Activated naive CD4-positive, alpha-beta T cell treated with anti-CD3 and anti-CD28 coated beads for 36 hours (primary cell): Measurements from ENCODE around the gene CKAP2L. TPM values are rescaled to one million over a fixed set of nuclear protein-coding genes. Genes with fewer than 3 reads are reported as not detected.
A peak's percentile ranks its signal among the peaks of the same experiment; 100 is the strongest.

Source experiments
- CTCF ChIA-PET: fragments of 350-600 bp; sonication (Branson Sonifier 250); formaldehyde crosslinking; loops from one replicate; lab custom pipeline; 2021; ENCODE audit warnings: antibody characterized with exemption; lab: Charles Lee
- DNase-seq: peaks from one replicate; pipeline ENCODE4 v3.0.0-alpha.2; 2020
- H3K27ac Mint-ChIP-seq: one replicate; pipeline ENCODE4 v1.8.0; 2021; ENCODE audit warnings: mild to moderate bottlenecking, mixed read lengths
- H3K27me3 Mint-ChIP-seq: one replicate; pipeline ENCODE4 v1.8.0; 2021; ENCODE audit warnings: low read depth, mixed read lengths
- H3K36me3 Mint-ChIP-seq: one replicate; pipeline ENCODE4 v1.8.0; 2021; ENCODE audit warnings: low read depth, mixed read lengths
- H3K4me1 Mint-ChIP-seq: one replicate; pipeline ENCODE4 v1.8.0; 2021; ENCODE audit warnings: low read depth, mixed read lengths
- H3K4me3 Mint-ChIP-seq: one replicate; pipeline ENCODE4 v1.8.0; 2021; ENCODE audit warnings: mild to moderate bottlenecking, moderate library complexity, mixed read lengths
- H3K9me3 Mint-ChIP-seq: one replicate; pipeline ENCODE4 v1.8.0; 2021; ENCODE audit warnings: mixed read lengths
- intact Hi-C: fragments of 100-400 bp; cut with micrococcal nuclease; formaldehyde crosslinking; loops from one replicate; pipeline ENCODE4 v1.15.1; 2023
- total RNA-seq, 2 experiments: library from RNA; stranded (reverse); gene quantifications; one replicate each; pipeline ENCODE4 v1.2.3, GENCODE V29; 2021

The CKAP2L gene
- total RNA-seq, 2 experiments from 2014 or later = 49.2 to 50.8 TPM

GRCh38 chr2:112800881-112801583, 36.6 kb upstream of the CKAP2L start:
- Mint-ChIP-seq H3K27ac (no peak overlapping the region), H3K36me3 (no peaks in the 10 kb centered on the region), H3K4me1 (peaks cover 14% of the 10 kb centered on the region), H3K9me3 (no peaks in the 10 kb centered on the region), H3K27me3 (no peaks in the 10 kb centered on the region), H3K4me3 (no peak overlapping the region)
- CTCF ChIA-PET = interaction anchor here (0.6 to 1.0 kb wide), 2 partner anchors 84 to 282 kb away, joined by 3 to 4 read pairs; no protein-coding TSS in a partner anchor
- DNase-seq = no peak
- intact Hi-C loops = no loop called here

- H3K9me3 Mint-ChIP-seq = no peaks in the 10 kb centered on the region
- no peaks in the 10 kb centered on the region for H3K36me3 Mint-ChIP-seq
- DNase-seq = no peak
- intact Hi-C loops = no loop called here
- no peak overlapping the region for H3K4me3 Mint-ChIP-seq
- no peak overlapping the region for H3K27ac Mint-ChIP-seq
- CTCF ChIA-PET = no interaction called here
- peaks cover 2% of the 10 kb centered on the region for H3K27me3 Mint-ChIP-seq
- H3K4me1 Mint-ChIP-seq = peaks cover 9% of the 10 kb centered on the region
Observed at GRCh38 chr2:112798979-112799975, 34.9 kb upstream of the CKAP2L start.

GRCh38 chr2:112796486-112796885, 32.1 kb upstream of the CKAP2L start:
- CTCF ChIA-PET = no interaction called here
- Mint-ChIP-seq H3K4me1 (peaks cover 14% of the 10 kb centered on the region), H3K4me3 (no peak overlapping the region), H3K36me3 (no peaks in the 10 kb centered on the region), H3K27me3 (peaks cover 2% of the 10 kb centered on the region), H3K9me3 (no peaks in the 10 kb centered on the region), H3K27ac (no peak overlapping the region)
- intact Hi-C loops = no loop called here
- DNase-seq = no peak

GRCh38 chr2:112795774-112796173, 31.4 kb upstream of the CKAP2L start:
- Mint-ChIP-seq H3K27me3 (peaks cover 2% of the 10 kb centered on the region), H3K4me3 (no peak overlapping the region), H3K36me3 (no peaks in the 10 kb centered on the region), H3K4me1 (peaks cover 14% of the 10 kb centered on the region), H3K27ac (no peak overlapping the region), H3K9me3 (no peaks in the 10 kb centered on the region)
- peak; percentile 17 for DNase-seq
- intact Hi-C loops = no loop called here
- CTCF ChIA-PET = interaction anchor here (0.5 to 0.6 kb wide), 2 partner anchors 56 to 147 kb away, joined by 3 read pairs; no protein-coding TSS in a partner anchor

GRCh38 chr2:112794841-112795240, 30.4 kb upstream of the CKAP2L start:
- DNase-seq = no peak
- CTCF ChIA-PET = no interaction called here
- Mint-ChIP-seq H3K4me3 (no peak overlapping the region), H3K9me3 (no peaks in the 10 kb centered on the region), H3K36me3 (no peaks in the 10 kb centered on the region), H3K27me3 (peaks cover 2% of the 10 kb centered on the region), H3K27ac (no peak overlapping the region), H3K4me1 (peaks cover 14% of the 10 kb centered on the region)
- intact Hi-C loops = no loop called here

GRCh38 chr2:112794131-112794733, 29.8 kb upstream of the CKAP2L start:
- Mint-ChIP-seq H3K4me3 (no peak overlapping the region), H3K4me1 (peaks cover 11% of the 10 kb centered on the region), H3K27me3 (peaks cover 2% of the 10 kb centered on the region), H3K27ac (peak overlapping the region; percentile 4), H3K9me3 (no peaks in the 10 kb centered on the region), H3K36me3 (no peaks in the 10 kb centered on the region)
- intact Hi-C loops = no loop called here
- peak; percentile 55 for DNase-seq
- CTCF ChIA-PET = interaction anchor here (0.7 to 1.4 kb wide), 2 partner anchors 15 to 147 kb away, joined by 3 read pairs; no protein-coding TSS in a partner anchor

GRCh38 chr2:112793449-112793978, 29.1 kb upstream of the CKAP2L start:
- intact Hi-C loops = no loop called here
- Mint-ChIP-seq H3K4me3 (no peak overlapping the region), H3K36me3 (no peaks in the 10 kb centered on the region), H3K27ac (peak overlapping the region; percentile 19), H3K27me3 (peaks cover 2% of the 10 kb centered on the region), H3K9me3 (no peaks in the 10 kb centered on the region), H3K4me1 (peaks cover 11% of the 10 kb centered on the region)
- CTCF ChIA-PET = interaction anchor here (0.7 to 1.4 kb wide), 2 partner anchors 16 to 148 kb away, joined by 3 read pairs; no protein-coding TSS in a partner anchor
- no peak for DNase-seq

- intact Hi-C loops = no loop called here
- no peak overlapping the region for H3K4me3 Mint-ChIP-seq
- H3K27ac Mint-ChIP-seq = no peak overlapping the region
- CTCF ChIA-PET = no interaction called here
- H3K9me3 Mint-ChIP-seq = no peaks in the 10 kb centered on the region
- peaks cover 11% of the 10 kb centered on the region for H3K4me1 Mint-ChIP-seq
- DNase-seq = no peak
- no peaks in the 10 kb centered on the region for H3K36me3 Mint-ChIP-seq
- peaks cover 2% of the 10 kb centered on the region for H3K27me3 Mint-ChIP-seq
Observed at GRCh38 chr2:112792419-112792818, 28.0 kb upstream of the CKAP2L start.

- Mint-ChIP-seq H3K9me3 (no peaks in the 10 kb centered on the region), H3K4me3 (no peak overlapping the region), H3K4me1 (peaks cover 11% of the 10 kb centered on the region), H3K36me3 (no peaks in the 10 kb centered on the region), H3K27ac (no peak overlapping the region), H3K27me3 (peaks cover 2% of the 10 kb centered on the region)
- CTCF ChIA-PET = interaction anchor here (1.1 kb wide), 1 partner anchor 150 kb away, joined by 4 read pairs; no protein-coding TSS in a partner anchor
- DNase-seq = no peak
- intact Hi-C loops = no loop called here
Observed at GRCh38 chr2:112791693-112792230, 27.4 kb upstream of the CKAP2L start.

GRCh38 chr2:112791019-112791418, 26.6 kb upstream of the CKAP2L start:
- CTCF ChIA-PET = interaction anchor here (1.1 kb wide), 1 partner anchor 150 kb away, joined by 4 read pairs; no protein-coding TSS in a partner anchor

GRCh38 chr2:112790305-112790704, 25.9 kb upstream of the CKAP2L start:
- DNase-seq = no peak
- H3K4me1 Mint-ChIP-seq = peaks cover 11% of the 10 kb centered on the region
- H3K4me3 Mint-ChIP-seq = no peak overlapping the region
- H3K27ac Mint-ChIP-seq = no peak overlapping the region
- CTCF ChIA-PET = no interaction called here
- intact Hi-C loops = no loop called here
- no peaks in the 10 kb centered on the region for H3K27me3 Mint-ChIP-seq
- no peaks in the 10 kb centered on the region for H3K9me3 Mint-ChIP-seq
- no peaks in the 10 kb centered on the region for H3K36me3 Mint-ChIP-seq

More at GRCh38 chr2:112791019-112791418, 26.6 kb upstream of the CKAP2L start:
- Mint-ChIP-seq H3K4me1 (peaks cover 11% of the 10 kb centered on the region), H3K27me3 (peaks cover 2% of the 10 kb centered on the region), H3K27ac (no peak overlapping the region), H3K9me3 (no peaks in the 10 kb centered on the region), H3K36me3 (no peaks in the 10 kb centered on the region), H3K4me3 (no peak overlapping the region)
- intact Hi-C loops = no loop called here
- DNase-seq = no peak
